HG03159 (cell line): ENCODE measurements around the gene TTC3.
"Not testable (repeated sequence)": the region's sequence is repeated elsewhere in the genome, so short reads cannot be mapped to it uniquely, and the experiment has no call there.

ENCODE experiments used
- ATAC-seq: cut with Tn5 transposase; IDR thresholded peaks from one replicate; pipeline ENCODE4 v1.9.1; 2021; ENCODE audit warnings: mild to moderate bottlenecking, moderate library complexity; ENCODE audit not compliant: unreplicated experiment

TTC3 gene

GRCh38 chr21:37085726-37086125 lies 12.7 kb downstream of the TTC3 start:
- ATAC-seq, result no peak

DNA sequence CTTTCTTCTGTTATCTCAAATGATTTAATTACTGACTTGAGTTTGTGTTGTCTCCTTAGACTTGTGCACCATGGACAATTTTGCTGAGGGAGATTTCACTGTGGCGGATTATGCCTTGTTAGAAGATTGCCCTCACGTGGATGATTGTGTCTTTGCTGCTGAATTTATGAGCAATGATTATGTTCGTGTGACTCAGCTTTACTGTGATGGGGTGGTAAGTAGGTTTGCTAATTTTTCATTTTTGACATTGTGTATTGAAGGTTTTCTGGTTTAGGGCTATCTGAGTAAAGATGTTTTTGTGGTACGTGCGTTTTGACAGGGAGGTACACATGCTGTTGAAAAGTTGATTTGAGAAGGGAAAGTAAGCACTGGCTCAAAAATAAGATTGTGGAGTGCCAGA lies 14.1 kb downstream of the TTC3 start:
- no peak for ATAC-seq

GRCh38 chr21:37088186-37088735 lies 15.2 kb downstream of the TTC3 start:
- no peak for ATAC-seq

DNA sequence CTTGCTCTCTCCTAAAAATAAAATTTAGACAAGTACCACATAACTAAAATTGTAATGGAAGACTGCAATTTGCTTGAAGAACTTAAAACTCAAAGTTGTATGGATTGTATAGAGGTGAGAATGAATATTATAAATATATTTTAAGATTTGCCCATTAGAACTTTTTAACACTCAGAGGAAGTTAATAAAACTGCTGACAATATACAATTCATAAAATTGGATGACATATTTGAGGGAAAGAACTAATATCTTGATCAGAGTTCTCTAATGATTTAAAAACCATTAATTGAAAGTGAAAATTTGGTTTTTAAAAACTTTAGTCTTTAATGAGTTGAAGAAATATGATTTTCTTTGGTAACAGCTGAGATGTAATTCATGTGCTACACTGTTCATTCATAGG lies 20.9 kb downstream of the TTC3 start:
- ATAC-seq, result no peak

DNA sequence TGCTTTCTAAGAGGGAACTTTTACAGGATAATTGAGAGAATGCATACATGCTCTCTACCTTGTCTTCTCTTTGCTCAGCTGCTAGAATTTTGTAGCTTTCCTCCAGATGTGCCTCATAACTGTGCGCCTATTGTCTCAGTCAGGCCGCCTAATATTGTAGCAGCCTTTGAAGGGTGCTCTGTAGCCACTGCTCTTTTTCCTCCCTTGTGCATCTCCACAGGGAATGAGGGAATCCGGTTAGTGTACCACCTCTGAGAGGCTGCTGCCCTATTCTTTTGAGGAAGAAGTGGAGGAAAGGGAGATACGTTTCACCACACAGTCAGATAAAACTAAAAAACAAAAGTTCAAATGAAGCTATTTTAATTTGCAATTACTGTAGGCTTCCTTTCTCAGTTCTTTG lies 22.8 kb downstream of the TTC3 start:
- no peak for ATAC-seq

- no peak for ATAC-seq
Observed at GRCh38 chr21:37098751-37099150, 25.7 kb downstream of the TTC3 start.

DNA sequence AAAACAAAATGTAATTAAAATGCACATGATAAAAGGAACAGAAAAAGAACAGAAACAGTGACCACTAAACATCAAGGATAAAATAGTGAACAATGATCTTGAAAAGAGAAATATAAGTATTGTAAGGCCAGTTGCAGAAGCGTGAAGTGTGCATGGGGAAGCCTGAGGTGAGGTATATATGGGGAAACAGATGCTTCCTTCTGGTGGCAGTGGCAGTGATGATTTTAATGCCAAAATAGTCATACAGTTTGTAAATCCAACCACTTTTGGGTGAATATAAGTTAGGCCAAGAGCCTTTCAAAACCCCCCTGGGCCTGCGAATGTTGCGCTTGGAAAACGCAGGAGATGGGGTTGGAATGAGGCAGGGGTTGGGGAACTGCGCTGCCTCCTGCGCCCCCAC lies 27.3 kb downstream of the TTC3 start:
- no peak for ATAC-seq

GRCh38 chr21:37101384-37101783 lies 28.3 kb downstream of the TTC3 start:
- no peak for ATAC-seq

- ATAC-seq, result not testable (repeated sequence)
Observed at GRCh38 chr21:37102746-37103145, 29.7 kb downstream of the TTC3 start.

- ATAC-seq, result no peak
Observed at GRCh38 chr21:37106998-37107397, 33.9 kb downstream of the TTC3 start.

DNA sequence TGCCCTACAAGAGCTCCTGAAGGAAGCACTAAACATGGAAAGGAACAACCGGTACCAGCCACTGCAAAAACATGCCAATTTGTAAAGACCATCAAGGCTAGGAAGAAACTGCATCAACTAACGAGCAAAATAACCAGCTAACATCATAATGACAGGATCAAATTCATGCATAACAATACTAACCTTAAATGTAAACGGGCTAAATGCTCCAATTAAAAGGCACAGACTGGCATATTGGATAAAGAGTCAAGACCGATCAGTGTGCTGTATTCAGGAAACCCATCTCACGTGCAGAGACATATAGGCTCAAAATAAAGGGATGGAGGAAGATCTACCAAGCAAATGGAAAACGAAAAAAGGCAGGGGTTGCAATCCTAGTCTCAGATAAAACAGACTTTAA lies 38.0 kb downstream of the TTC3 start:
- not testable (repeated sequence) for ATAC-seq

GRCh38 chr21:37114301-37114700 lies 41.2 kb downstream of the TTC3 start:
- ATAC-seq, result not testable (repeated sequence)

DNA sequence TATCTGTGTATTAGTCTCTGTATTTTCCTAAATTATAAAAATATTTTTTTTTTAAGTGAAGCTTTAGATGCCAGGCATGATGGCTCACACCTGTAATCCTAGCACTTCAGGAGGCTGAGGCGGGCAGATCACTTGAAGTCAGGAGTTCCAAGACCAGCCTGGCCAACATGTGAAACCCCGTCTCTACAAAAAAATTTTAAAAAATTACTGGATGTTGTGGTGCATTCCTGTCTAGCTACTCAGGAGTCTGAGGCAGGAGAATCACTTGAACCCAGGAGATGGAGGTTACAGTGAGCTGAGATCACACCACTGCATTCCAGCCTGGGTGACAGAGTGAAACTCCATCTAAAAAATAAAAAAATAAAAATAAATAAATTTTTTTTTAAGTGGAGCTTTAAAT lies 43.4 kb downstream of the TTC3 start:
- ATAC-seq, result not testable (repeated sequence)

DNA sequence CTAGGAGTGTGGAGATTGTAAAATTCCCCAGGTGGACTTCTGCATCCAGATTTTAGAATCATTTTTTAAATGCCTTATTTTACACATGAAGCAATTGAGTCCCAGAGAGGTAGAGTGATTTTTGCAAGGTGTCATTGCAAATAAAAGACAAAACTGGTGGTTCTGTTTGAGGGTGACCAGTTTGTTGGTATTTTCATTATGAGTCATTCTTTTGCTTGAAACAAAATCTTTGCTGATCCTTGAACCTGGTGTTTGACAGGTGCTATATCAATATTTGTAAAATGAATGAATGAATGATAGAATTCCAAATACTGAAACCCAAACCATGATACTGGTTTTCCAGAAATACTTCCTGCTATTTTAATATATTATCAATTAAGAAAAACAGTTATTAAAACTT lies 44.1 kb downstream of the TTC3 start:
- ATAC-seq, result no peak

GRCh38 chr21:37118187-37118826 lies 45.3 kb downstream of the TTC3 start:
- ATAC-seq, result no peak

DNA sequence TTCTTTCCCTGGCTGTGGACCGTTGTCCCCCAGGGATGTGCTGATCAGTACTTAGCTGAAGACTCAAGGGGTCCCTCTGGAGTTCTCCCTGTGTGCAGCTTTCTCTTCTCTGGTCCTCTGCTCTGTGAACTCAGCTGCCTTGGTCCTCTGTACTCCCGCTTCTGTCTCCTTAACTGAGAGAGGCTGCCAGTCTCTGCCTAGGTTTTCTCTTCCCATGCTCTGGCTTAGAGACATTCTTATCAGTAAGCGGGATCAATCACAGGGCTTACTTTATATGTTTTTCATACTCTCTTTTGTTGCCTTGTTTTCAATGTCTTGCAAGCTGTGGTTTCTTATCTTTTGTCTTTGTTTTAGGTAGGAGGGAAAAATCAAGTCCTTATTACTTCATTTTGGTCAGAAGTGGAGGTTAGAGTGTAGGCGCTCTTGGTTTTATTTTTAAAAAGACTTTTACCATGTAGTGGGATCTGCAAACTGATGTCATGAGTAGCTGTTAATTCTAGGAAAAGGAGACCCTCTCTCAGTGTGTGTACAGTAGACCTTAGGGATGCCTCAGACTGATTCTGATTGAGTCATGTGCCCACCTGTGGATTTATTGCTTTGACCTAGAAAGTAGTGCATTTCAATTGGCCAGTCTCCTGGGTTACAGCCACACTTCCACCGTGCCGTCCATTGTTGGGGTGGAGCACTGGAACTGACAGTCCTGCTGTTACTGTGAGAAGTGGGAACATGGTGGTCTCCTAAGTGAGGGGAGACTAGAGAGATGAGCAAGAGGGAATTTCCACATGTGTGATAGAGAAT lies 46.6 kb downstream of the TTC3 start:
- no peak for ATAC-seq

GRCh38 chr21:37128076-37128475 lies 55.0 kb downstream of the TTC3 start:
- no peak for ATAC-seq

DNA sequence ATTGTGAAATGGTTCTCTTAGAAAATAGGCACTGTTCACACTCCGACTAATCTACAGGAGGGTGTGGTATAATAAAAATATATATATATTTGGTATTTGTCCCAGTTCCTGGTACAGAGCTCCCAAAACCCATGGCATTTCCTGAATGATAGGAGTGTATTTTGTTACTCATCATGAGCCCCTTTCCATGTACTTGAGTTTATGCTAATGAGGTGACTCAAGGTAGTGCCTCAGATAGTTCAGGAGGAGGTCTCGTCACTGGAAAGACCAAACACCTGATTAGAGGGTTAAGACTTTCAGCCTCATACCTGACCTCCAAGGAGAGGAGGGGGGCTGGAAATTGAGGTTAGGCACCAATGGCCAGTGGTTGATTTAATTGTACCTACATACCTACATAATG lies 57.9 kb downstream of the TTC3 start:
- ATAC-seq, result no peak

- ATAC-seq, result no peak
Observed at GRCh38 chr21:37136261-37136660, 63.2 kb downstream of the TTC3 start.

DNA sequence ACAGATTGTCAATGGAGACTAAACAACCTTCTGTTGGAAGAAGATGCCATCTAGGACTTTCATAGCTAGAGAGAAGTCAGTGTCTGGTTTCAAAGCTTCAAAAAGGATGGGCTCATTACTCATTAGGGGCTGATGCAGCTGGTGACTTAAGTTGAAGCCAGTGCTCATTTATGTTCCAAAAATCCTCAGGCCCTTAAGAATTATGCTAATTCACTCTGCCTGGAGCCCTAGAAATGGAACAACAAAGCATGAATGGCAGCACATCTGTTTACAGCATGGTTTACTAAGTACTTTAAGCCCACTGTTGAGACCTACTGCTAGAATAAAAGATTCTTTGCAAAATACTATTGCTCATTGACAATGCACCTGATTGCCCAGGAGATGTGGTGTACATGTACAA lies 63.7 kb downstream of the TTC3 start:
- ATAC-seq, result no peak

DNA sequence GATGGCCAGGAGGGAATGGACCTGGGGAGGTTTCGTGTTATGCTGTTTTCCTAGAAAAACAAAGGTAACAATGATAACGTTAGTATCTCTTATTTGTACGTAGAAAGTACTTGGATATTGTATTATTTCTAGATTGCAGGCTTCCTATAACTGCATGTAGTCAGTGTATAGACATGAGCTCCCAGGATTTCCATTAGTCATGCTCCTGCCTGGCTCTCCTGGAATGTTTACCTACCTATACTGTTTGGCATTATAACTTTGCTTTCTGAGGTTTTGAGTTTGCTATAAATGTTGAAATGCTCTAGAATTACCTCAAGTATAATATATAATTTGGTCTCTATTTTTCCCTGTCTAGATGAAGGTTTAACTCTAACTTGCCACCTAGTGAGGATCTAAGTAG lies 66.1 kb downstream of the TTC3 start:
- ATAC-seq, result no peak

DNA sequence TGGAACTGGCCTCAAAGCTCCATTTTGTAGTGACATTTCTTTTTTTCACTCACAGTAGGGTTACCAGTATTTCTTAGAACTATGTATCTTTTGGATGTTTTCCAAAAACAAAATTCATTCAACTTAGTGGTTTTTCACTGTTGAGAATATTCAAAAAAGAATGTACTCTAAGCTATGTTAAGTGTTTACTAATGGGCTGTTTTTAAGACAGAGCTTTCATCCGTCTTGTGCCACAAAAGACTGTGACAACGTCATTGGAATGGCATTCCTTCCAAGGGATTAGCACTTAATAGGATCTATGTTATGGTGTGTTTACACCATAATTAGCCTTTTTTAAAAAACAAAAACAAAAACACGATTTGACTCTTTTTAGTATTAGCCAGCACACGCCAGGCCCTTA lies 66.8 kb downstream of the TTC3 start:
- no peak for ATAC-seq
